ENCODE measurements around the gene SLC26A8. TPM values are rescaled to one million over a fixed set of nuclear protein-coding genes. Genes with fewer than 3 reads are reported as not detected.

SLC26A8 gene
- polyA plus RNA-seq, 3 donors, result 0.52 to 1.7 (median 1.5) TPM

GRCh38 chr6:36049582-36049981 lies 25.1 kb upstream of the SLC26A8 start:
- H3K36me3 ChIP-seq (replicated peaks in 1 of 2; ENCODE audit: control insufficient read depth in 1 of 2, insufficient read depth in 2 of 2, low read length in 2 of 2), result peaks cover 18 to 25% of the 10 kb centered on the region in 2 donors
- H3K4me3 ChIP-seq (replicated peaks in 1 of 3; ENCODE audit: low read depth in 2 of 3, low read length in 3 of 3), result no peak overlapping the region
- H3K36me3 Mint-ChIP-seq, result peaks cover 8 to 15% of the 10 kb centered on the region in 2 donors
- H3K79me2 ChIP-seq (ENCODE audit: insufficient read depth, low read length), result peaks cover 100% of the 10 kb centered on the region
- no peaks in the 10 kb centered on the region for H3K9me3 ChIP-seq (replicated peaks in 1 of 2; ENCODE audit: control insufficient read depth in 1 of 2, insufficient read depth in 1 of 2, low read length in 2 of 2)
- intact Hi-C loops (cut with micrococcal nuclease), result no loop called here
- H3K4me1 ChIP-seq (ENCODE audit: control insufficient read depth in 1 of 2, insufficient read depth in 2 of 2, low read length in 2 of 2), result peaks cover 35 to 47% of the 10 kb centered on the region in 2 donors
- H3K4me1 Mint-ChIP-seq, result peaks cover 14% of the 10 kb centered on the region
- peak overlapping the region in 1 of 2 donors; percentile 70 for H3K27ac ChIP-seq (ENCODE audit: low read depth in 1 of 2, low read length in 2 of 2)
- no peak overlapping the region for H3K4me2 ChIP-seq (replicated peaks; ENCODE audit: extremely low read depth, low read length, poor library complexity, severe bottlenecking)
- no peak overlapping the region for H3K9ac ChIP-seq (ENCODE audit: insufficient read depth, low read length, poor library complexity, severe bottlenecking)
- no peak overlapping the region for H3K27ac Mint-ChIP-seq
- H3K27me3 ChIP-seq (ENCODE audit: control insufficient read depth in 2 of 2, insufficient read depth in 2 of 2, low read length in 2 of 2), result no peaks in the 10 kb centered on the region
- no peaks in the 10 kb centered on the region for H3K27me3 Mint-ChIP-seq (ENCODE audit: low read depth in 3 of 3)
- no peak for TF ChIP-seq CTCF (IDR thresholded peaks at IDR 0.05)
- H3K4me3 Mint-ChIP-seq, result no peak overlapping the region
- H3K9me3 Mint-ChIP-seq, result no peaks in the 10 kb centered on the region
- DNase-seq, result peak in 1 of 3 donors; percentile 15
- no peak overlapping the region for H2AFZ ChIP-seq (ENCODE audit: insufficient read depth, low read depth, low read length, poor library complexity, severe bottlenecking)
- 72% methylated on average over 2 of the region's 2 CpGs for WGBS (ENCODE audit: insufficient coverage)
- H4K20me1 ChIP-seq (ENCODE audit: insufficient read depth, low read length), result peaks cover 100% of the 10 kb centered on the region

- Histone ChIP-seq H3K4me3 (replicated peaks in 1 of 3; ENCODE audit: low read depth in 2 of 3, low read length in 3 of 3) (no peak overlapping the region), H3K4me2 (replicated peaks; ENCODE audit: extremely low read depth, low read length, poor library complexity, severe bottlenecking) (no peak overlapping the region), H3K4me1 (ENCODE audit: control insufficient read depth in 1 of 2, insufficient read depth in 2 of 2, low read length in 2 of 2) (peaks cover 43 to 44% of the 10 kb centered on the region in 2 donors), H2AFZ (ENCODE audit: insufficient read depth, low read depth, low read length, poor library complexity, severe bottlenecking) (no peak overlapping the region), H3K36me3 (replicated peaks in 1 of 2; ENCODE audit: control insufficient read depth in 1 of 2, insufficient read depth in 2 of 2, low read length in 2 of 2) (peaks cover 0 to 7% of the 10 kb centered on the region in 2 donors), H3K27me3 (ENCODE audit: control insufficient read depth in 2 of 2, insufficient read depth in 2 of 2, low read length in 2 of 2) (no peaks in the 10 kb centered on the region), H3K27ac (ENCODE audit: low read depth in 1 of 2, low read length in 2 of 2) (peak overlapping the region; percentile 32 to 71), H3K9me3 (replicated peaks in 1 of 2; ENCODE audit: control insufficient read depth in 1 of 2, insufficient read depth in 1 of 2, low read length in 2 of 2) (no peaks in the 10 kb centered on the region), H3K9ac (ENCODE audit: insufficient read depth, low read length, poor library complexity, severe bottlenecking) (no peak overlapping the region), H3K79me2 (ENCODE audit: insufficient read depth, low read length) (peaks cover 100% of the 10 kb centered on the region), H4K20me1 (ENCODE audit: insufficient read depth, low read length) (peaks cover 100% of the 10 kb centered on the region)
- H3K9me3 Mint-ChIP-seq, result no peaks in the 10 kb centered on the region
- H3K36me3 Mint-ChIP-seq, result peaks cover 12 to 15% of the 10 kb centered on the region in 2 donors
- intact Hi-C loops (cut with micrococcal nuclease), result no loop called here
- H3K27ac Mint-ChIP-seq, result peak overlapping the region in 6 of 7 donors; percentile 9 to 93 (median 70)
- peaks cover 67% of the 10 kb centered on the region for H3K4me1 Mint-ChIP-seq
- H3K4me3 Mint-ChIP-seq, result no peak overlapping the region
- H3K27me3 Mint-ChIP-seq (ENCODE audit: low read depth in 3 of 3), result no peaks in the 10 kb centered on the region
- WGBS (ENCODE audit: insufficient coverage), result 91% methylated on average over 4 of the region's 12 CpGs
- TF ChIP-seq CTCF (IDR thresholded peaks at IDR 0.05), result no peak
- DNase-seq, result no peak
These were observed 18.3 kb upstream of the SLC26A8 start for GRCh38 chr6:36042618-36043260.

All from CD14-positive monocyte (primary cell).